ENCODE measurements around the gene TCEANC. TPM values are rescaled to one million over a fixed set of nuclear protein-coding genes. Genes with fewer than 3 reads are reported as not detected.

Gene TCEANC
- total RNA-seq, 1 donor from 2014 or later: 4.5 TPM

- intact Hi-C loops (cut with DNase I): no loop called here
- Histone ChIP-seq H3K36me3 (no peaks in the 10 kb centered on the region), H3K4me3 (no peak overlapping the region), H3K9me3 (no peaks in the 10 kb centered on the region), H3K4me1 (no peaks in the 10 kb centered on the region), H3K27me3 (no peaks in the 10 kb centered on the region), H3K27ac (no peak overlapping the region)
- no peak for DNase-seq (ENCODE audit: low spot score in 2 of 2)
- TF ChIP-seq, protein P1, sequence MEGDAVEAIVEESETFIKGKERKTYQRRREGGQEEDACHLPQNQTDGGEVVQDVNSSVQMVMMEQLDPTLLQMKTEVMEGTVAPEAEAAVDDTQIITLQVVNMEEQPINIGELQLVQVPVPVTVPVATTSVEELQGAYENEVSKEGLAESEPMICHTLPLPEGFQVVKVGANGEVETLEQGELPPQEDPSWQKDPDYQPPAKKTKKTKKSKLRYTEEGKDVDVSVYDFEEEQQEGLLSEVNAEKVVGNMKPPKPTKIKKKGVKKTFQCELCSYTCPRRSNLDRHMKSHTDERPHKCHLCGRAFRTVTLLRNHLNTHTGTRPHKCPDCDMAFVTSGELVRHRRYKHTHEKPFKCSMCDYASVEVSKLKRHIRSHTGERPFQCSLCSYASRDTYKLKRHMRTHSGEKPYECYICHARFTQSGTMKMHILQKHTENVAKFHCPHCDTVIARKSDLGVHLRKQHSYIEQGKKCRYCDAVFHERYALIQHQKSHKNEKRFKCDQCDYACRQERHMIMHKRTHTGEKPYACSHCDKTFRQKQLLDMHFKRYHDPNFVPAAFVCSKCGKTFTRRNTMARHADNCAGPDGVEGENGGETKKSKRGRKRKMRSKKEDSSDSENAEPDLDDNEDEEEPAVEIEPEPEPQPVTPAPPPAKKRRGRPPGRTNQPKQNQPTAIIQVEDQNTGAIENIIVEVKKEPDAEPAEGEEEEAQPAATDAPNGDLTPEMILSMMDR (IDR thresholded peaks at IDR 0.05): no peak
Measured at GRCh38 chrX:13681595-13681994, 28.7 kb downstream of the TCEANC start.

GRCh38 chrX:13684361-13684760 lies 31.4 kb downstream of the TCEANC start:
- intact Hi-C loops (cut with DNase I): no loop called here
- Histone ChIP-seq H3K27ac (no peak overlapping the region), H3K27me3 (no peaks in the 10 kb centered on the region), H3K36me3 (no peaks in the 10 kb centered on the region), H3K4me3 (no peak overlapping the region), H3K9me3 (no peaks in the 10 kb centered on the region), H3K4me1 (no peaks in the 10 kb centered on the region)
- no peak for DNase-seq (ENCODE audit: low spot score in 2 of 2)
- TF ChIP-seq, protein P1 (IDR thresholded peaks at IDR 0.05): no peak

DNA sequence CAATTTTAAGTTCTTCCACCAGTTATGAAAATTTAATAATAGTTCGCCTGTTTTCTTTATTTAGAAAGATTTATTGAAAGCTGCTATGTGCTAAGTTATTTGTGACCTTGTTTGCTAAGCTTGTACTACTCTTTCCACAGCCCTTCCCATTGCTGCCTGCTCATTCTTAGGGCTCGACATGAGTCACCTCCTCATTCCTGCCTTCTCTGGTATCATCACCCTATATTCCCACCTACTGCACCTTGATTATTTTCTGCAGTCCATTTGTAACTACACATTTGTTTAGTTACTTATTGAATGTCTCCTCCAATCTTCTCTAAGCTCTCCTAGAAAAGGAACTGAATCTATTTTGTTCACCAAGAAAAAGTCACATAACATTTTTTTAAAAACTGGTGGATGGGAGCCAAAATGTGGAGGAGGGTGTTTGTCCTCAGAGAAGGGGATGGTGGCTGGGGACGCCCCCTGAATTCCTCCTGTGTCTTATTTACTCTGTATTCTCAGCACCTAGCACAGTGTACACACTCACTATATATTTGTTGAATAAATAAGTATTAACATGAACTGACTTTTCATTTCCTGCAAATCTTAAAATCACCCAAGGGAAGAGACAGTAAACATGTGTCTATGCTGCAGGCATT lies 32.3 kb downstream of the TCEANC start:
- TF ChIP-seq, protein P1 (IDR thresholded peaks at IDR 0.05): no peak
- Histone ChIP-seq H3K9me3 (no peaks in the 10 kb centered on the region), H3K36me3 (no peaks in the 10 kb centered on the region), H3K27me3 (no peaks in the 10 kb centered on the region), H3K4me1 (no peaks in the 10 kb centered on the region), H3K4me3 (no peak overlapping the region), H3K27ac (no peak overlapping the region)
- no peak for DNase-seq (ENCODE audit: low spot score in 2 of 2)
- intact Hi-C loops (cut with DNase I): no loop called here

DNA sequence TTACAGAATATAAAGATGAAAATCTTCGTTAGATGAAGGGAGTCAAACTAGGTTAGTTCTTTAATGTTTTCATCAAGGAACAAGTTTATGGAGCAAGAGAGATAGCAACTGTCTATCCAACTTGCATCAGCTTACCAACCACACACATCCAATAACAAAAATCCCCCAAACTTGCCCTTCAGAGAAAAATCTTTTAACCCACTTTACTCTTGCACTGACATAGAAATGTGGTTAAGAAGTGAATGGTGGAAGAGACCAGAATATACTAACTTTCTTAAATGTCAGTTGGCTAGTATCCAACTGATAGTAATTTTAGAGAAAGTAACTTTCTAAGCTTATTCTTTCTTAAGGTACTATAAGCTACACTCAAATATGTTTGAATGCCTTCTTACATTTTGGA lies 34.3 kb downstream of the TCEANC start:
- H3K27me3 ChIP-seq: no peaks in the 10 kb centered on the region
- no peak overlapping the region for H3K27ac ChIP-seq
- H3K9me3 ChIP-seq: no peaks in the 10 kb centered on the region
- no peak overlapping the region for H3K4me3 ChIP-seq
- H3K4me1 ChIP-seq: no peaks in the 10 kb centered on the region
- H3K36me3 ChIP-seq: no peaks in the 10 kb centered on the region
- TF ChIP-seq, protein P1 (IDR thresholded peaks at IDR 0.05): no peak
- DNase-seq (ENCODE audit: low spot score in 2 of 2): no peak
- intact Hi-C loops (cut with DNase I): no loop called here

DNA sequence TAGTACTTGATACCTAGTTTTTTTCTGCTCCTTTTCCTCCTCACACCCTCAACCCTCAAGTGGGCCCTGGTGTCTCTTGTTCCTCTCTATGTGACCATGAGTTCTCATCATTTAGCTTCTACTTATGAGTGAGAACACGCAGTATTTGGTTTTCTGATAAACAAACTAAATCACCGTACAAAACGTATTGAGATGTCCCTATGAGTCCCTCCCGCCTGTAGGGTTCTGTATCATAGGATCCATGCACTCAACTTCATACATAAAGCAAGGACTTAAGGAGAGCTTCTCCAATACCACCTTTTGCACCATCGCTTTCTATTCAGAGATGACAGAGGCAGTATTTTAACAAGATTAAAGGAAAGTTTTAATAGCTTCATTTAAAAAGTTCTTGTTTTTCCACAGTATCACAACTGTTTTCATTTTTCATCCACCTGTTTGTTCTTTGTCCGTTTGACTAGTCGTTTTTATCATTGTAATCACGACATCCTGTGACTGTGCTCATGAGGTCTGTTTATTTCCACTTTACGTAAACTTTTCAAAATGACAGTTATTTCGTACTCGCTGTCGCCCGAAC lies 35.5 kb downstream of the TCEANC start:
- Histone ChIP-seq H3K27ac (peak overlapping the region; percentile 88 to 91), H3K4me3 (peak overlapping the region; percentile 80 to 91), H3K9me3 (no peaks in the 10 kb centered on the region), H3K36me3 (no peaks in the 10 kb centered on the region), H3K4me1 (peaks cover 0 to 2% of the 10 kb centered on the region in 2 donors), H3K27me3 (no peaks in the 10 kb centered on the region)
- intact Hi-C loops (cut with DNase I): loop anchor here (2.0 kb wide), 1 partner anchor 46 kb away; the partner anchor contains the start of genes OFD1 and TRAPPC2
- TF ChIP-seq, protein P1 (IDR thresholded peaks at IDR 0.05): no peak
- DNase-seq (ENCODE audit: low spot score in 2 of 2): no peak
